ENCODE measurements around the gene ANKRD44.

ANKRD44 gene

DNA sequence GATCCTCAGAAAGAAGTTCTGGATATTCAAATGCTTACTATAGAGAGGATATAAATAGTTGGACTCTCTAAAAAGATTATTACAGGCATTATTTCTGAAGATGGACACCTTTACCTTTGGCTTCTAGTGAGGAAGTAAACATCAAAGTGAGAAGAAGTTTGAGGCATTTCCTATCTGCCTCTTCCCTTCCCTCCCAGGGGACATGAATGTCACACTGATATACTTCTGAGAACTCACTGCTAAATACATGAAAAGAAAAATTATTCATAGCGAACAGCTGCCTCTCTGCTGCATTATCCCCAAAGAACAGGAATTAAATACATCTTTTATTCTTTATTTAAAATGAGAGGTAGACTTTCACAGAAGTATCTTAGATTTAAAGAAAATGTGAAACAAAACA, 320.5 kb downstream of the ANKRD44 start:
- Histone ChIP-seq H3K9me3 (no peaks in the 10 kb centered on the region), H3K36me3 (replicated peaks) (no peaks in the 10 kb centered on the region), H3K4me3 (no peak overlapping the region), H3K27me3 (ENCODE audit: low read depth) (no peaks in the 10 kb centered on the region), H3K4me1 (peaks cover 34% of the 10 kb centered on the region)
- no peak for DNase-seq (ENCODE audit: low spot score in 2 of 2)
- in situ Hi-C loops (cut with MboI; ENCODE audit: low sequenced_read_pairs), result no loop called here

DNA sequence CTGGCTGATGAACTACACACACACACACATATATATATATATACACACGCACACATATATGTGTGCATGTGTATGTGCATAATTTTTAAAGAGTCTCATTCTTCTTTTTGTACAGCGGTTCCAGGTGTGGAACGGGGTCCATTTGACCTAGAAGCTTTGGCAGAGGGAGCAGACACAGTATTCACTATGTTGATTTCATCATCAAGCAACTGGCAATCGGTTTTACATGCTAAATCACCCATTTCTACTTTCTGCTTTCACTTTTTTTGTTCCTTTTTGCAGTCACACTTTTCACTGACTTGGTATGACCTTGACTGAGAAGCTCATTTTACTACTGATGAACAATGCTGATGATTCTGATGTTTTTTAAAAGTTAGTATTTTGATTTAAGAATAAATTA, 321.1 kb downstream of the ANKRD44 start:
- Histone ChIP-seq H3K4me1 (peaks cover 34% of the 10 kb centered on the region), H3K27me3 (ENCODE audit: low read depth) (no peaks in the 10 kb centered on the region), H3K4me3 (no peak overlapping the region), H3K9me3 (no peaks in the 10 kb centered on the region), H3K36me3 (replicated peaks) (no peaks in the 10 kb centered on the region)
- in situ Hi-C loops (cut with MboI; ENCODE audit: low sequenced_read_pairs), result no loop called here
- no peak for DNase-seq (ENCODE audit: low spot score in 2 of 2)

DNA sequence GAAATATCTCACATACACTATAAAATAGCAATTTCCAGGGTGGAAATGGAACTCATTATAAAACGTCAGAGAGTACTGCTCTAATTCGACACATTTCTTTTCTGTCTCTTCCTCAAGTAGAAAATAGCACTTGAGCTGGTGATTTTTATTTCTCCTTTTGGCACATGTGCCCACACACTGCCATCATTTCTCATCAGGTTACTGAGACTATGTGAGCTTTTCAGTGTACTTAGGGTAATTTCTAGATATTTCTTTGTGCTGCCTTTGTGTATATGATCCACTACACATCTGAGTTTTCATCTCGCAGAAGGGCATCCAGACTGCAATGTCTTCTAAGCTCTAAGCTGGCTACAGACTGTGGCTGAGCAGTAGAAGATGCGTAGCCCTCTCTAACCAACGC, 321.9 kb downstream of the ANKRD44 start:
- no peaks in the 10 kb centered on the region for H3K36me3 ChIP-seq (replicated peaks)
- no peaks in the 10 kb centered on the region for H3K9me3 ChIP-seq
- H3K4me1 ChIP-seq, result peaks cover 34% of the 10 kb centered on the region
- in situ Hi-C loops (cut with MboI; ENCODE audit: low sequenced_read_pairs), result no loop called here
- DNase-seq (ENCODE audit: low spot score in 2 of 2), result no peak
- no peaks in the 10 kb centered on the region for H3K27me3 ChIP-seq (ENCODE audit: low read depth)
- no peak overlapping the region for H3K4me3 ChIP-seq

DNA sequence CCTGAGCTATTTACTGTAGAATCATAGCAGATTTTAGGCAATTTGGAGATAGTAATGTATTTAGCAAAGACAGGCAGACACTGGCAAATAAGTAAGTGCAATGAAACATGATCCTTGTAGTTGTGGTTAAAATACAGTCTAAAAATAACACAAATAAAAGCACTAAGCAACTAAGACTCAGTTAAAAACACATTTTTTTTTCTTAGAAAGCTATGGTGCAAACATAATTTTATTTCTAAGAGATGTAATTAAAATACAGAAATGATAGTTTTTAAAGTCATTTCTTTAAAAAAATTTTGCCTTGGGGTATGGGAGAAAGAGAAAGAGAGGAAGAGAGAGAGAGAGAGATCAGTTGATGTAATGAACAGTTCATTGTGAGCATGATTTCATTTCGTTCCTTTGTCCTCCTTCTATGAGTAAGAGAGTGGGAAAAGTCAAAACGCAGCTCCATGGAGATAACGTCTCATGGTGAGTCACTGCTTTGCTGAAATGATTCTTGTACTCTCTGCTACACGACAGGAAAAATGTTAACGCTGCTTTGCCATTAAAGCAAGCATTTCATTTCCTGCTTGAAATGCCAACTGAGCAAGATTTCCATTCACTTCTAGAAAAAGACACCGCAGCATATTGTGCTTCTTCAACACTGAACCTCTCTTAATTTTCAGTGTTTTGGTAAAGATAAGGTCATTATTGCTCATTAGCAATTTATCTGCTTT, 322.8 kb downstream of the ANKRD44 start:
- Histone ChIP-seq H3K9me3 (no peaks in the 10 kb centered on the region), H3K36me3 (replicated peaks) (no peaks in the 10 kb centered on the region), H3K27me3 (ENCODE audit: low read depth) (no peaks in the 10 kb centered on the region), H3K4me3 (no peak overlapping the region), H3K4me1 (peaks cover 34% of the 10 kb centered on the region)
- in situ Hi-C loops (cut with MboI; ENCODE audit: low sequenced_read_pairs), result no loop called here
- DNase-seq (ENCODE audit: low spot score in 2 of 2), result peak; percentile 35 to 72

DNA sequence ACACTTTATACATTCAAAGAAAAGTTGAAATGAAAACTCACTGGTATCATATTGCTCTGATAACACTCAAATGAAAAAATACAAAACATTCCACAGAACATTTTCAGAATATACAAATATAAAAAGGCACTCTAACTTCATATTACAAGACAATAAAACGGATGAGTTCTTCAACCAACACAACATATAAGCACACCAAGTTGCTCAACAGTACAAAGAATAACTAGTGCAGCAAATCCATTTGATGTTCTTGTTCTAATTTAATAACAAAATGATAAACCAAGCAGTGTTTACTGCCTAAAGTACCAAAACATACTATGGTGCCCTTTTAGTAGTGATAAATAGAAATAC, 323.3 kb downstream of the ANKRD44 start:
- no peak for DNase-seq (ENCODE audit: low spot score in 2 of 2)
- in situ Hi-C loops (cut with MboI; ENCODE audit: low sequenced_read_pairs), result no loop called here
- no peak overlapping the region for H3K4me3 ChIP-seq
- H3K4me1 ChIP-seq, result peaks cover 34% of the 10 kb centered on the region
- H3K9me3 ChIP-seq, result no peaks in the 10 kb centered on the region
- no peaks in the 10 kb centered on the region for H3K36me3 ChIP-seq (replicated peaks)
- H3K27me3 ChIP-seq (ENCODE audit: low read depth), result no peaks in the 10 kb centered on the region

DNA sequence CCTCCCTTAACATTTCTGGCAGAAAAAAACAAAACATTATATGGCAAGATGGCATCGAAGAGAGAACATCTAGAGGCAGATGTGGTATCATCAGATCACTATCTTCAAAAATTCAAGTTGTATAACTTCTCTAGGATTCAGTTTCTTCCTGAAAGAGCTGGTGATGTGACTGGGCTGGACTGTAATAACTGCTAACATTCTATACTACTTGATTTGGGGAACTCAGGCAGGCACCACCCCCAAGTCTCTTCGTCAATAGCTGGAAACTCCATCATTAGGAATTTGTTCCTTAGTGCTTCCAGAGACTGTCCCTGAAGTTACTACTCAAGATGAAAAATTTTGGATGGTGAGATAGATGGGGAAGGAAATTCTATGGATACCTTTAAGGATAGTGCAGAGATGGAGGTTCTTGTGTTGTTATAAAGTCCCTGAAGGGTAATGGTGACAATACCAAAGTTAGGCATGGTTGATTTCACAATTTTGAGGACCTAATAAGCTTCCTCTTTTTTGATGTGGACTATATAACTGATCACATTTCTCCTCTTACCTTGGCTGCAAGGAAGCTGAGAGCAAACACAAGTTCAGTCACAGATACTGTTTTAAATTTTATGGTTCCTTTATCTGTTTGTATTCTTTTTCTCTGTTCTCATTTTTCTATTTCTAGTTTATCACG, 324.9 kb downstream of the ANKRD44 start:
- H3K4me1 ChIP-seq, result peaks cover 40% of the 10 kb centered on the region
- in situ Hi-C loops (cut with MboI; ENCODE audit: low sequenced_read_pairs), result no loop called here
- H3K4me3 ChIP-seq, result no peak overlapping the region
- no peaks in the 10 kb centered on the region for H3K36me3 ChIP-seq (replicated peaks)
- DNase-seq (ENCODE audit: low spot score in 2 of 2), result no peak
- no peaks in the 10 kb centered on the region for H3K27me3 ChIP-seq (ENCODE audit: low read depth)
- no peaks in the 10 kb centered on the region for H3K9me3 ChIP-seq

DNA sequence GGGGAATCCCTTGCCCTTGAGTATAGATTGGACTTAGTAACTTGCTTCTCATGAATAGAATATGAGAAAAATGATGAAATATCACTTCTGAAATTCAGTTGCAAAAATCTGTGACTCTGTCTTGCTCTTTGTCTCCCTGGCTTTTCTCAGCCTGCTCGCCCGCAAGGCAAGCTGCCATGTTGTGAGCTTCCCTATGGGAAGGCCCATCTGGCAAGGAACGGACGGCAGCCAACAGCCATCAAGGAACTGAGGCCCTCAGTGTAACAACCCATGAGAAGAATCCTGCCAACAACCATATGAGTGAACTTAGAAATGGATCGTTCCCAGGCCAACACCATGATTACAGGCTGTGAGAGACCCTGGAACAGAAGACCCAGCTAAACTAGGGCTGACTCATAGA, 325.7 kb downstream of the ANKRD44 start:
- no peak for DNase-seq (ENCODE audit: low spot score in 2 of 2)
- Histone ChIP-seq H3K4me3 (no peak overlapping the region), H3K4me1 (peaks cover 45% of the 10 kb centered on the region), H3K9me3 (no peaks in the 10 kb centered on the region), H3K36me3 (replicated peaks) (no peaks in the 10 kb centered on the region), H3K27me3 (ENCODE audit: low read depth) (no peaks in the 10 kb centered on the region)
- in situ Hi-C loops (cut with MboI; ENCODE audit: low sequenced_read_pairs), result no loop called here

DNA sequence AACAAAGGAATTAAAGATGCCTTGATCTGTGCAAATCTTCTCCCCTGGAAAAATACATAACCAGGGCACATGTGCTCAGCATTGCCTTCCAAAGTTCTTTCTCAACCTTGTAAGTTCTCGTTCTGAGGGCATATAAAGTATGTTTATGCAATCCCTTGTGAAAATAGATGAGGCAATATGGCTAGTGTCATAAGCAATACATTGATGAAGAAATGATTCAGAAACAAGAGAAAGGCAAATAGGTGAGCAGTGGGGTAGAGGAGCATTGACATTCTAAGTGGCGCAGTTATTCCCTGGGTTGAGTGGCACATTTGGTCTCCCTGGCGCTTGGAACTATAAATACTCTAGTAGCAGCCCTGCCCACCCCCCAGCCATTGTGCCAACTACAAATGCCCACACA, 326.6 kb downstream of the ANKRD44 start:
- in situ Hi-C loops (cut with MboI; ENCODE audit: low sequenced_read_pairs), result no loop called here
- no peak for DNase-seq (ENCODE audit: low spot score in 2 of 2)

DNA sequence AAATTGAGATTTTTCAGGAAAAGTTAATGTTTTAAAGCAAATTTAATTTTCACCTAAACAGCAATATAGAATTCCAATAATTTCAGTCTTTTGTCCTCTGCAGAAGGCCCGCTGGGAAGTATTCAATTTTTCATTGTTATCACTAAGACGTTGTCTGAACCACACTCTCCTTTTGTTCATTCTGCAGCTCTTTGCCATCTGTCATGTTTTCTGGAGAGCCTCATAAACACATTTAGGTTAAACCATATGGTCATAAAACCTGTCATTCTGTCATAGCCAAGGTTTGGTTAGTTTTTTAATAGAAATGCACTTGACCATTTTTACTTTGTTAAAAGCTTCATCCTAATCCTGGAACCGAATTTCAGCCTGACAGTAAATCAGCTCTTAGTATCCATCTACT, 330.1 kb downstream of the ANKRD44 start:
- Histone ChIP-seq H3K27me3 (ENCODE audit: low read depth) (no peaks in the 10 kb centered on the region), H3K4me1 (peaks cover 13% of the 10 kb centered on the region), H3K4me3 (no peak overlapping the region), H3K9me3 (no peaks in the 10 kb centered on the region), H3K36me3 (replicated peaks) (no peaks in the 10 kb centered on the region)
- peak; percentile 44 to 83 for DNase-seq (ENCODE audit: low spot score in 2 of 2)
- in situ Hi-C loops (cut with MboI; ENCODE audit: low sequenced_read_pairs), result no loop called here

More for the DNA sequence above, 326.6 kb downstream of the ANKRD44 start:
- Histone ChIP-seq H3K4me3 (no peak overlapping the region), H3K27me3 (ENCODE audit: low read depth) (no peaks in the 10 kb centered on the region), H3K36me3 (replicated peaks) (no peaks in the 10 kb centered on the region), H3K9me3 (no peaks in the 10 kb centered on the region), H3K4me1 (peaks cover 41% of the 10 kb centered on the region)

DNA sequence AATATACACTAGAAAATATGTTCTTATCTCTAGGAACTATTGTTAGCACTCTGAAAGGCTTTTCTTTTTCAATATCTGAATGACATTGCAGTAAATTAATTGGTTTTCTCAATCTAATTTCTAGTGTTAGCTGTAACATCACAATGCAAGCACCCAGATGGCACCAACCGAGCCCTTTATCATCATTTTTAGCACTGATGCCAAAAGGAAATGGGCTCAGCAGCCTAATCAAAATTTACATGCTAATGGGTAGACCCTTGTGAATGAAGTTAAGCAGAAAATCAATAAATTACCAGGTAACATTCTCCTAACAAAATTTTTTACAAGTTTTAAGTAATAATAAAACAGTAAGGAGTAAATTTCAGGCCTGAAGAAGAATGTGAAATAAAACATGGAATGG, 330.6 kb downstream of the ANKRD44 start:
- peaks cover 13% of the 10 kb centered on the region for H3K4me1 ChIP-seq
- DNase-seq (ENCODE audit: low spot score in 2 of 2), result peak; percentile 25 to 27
- no peaks in the 10 kb centered on the region for H3K9me3 ChIP-seq
- no peaks in the 10 kb centered on the region for H3K27me3 ChIP-seq (ENCODE audit: low read depth)
- H3K36me3 ChIP-seq (replicated peaks), result no peaks in the 10 kb centered on the region
- in situ Hi-C loops (cut with MboI; ENCODE audit: low sequenced_read_pairs), result no loop called here
- H3K4me3 ChIP-seq, result no peak overlapping the region

DNA sequence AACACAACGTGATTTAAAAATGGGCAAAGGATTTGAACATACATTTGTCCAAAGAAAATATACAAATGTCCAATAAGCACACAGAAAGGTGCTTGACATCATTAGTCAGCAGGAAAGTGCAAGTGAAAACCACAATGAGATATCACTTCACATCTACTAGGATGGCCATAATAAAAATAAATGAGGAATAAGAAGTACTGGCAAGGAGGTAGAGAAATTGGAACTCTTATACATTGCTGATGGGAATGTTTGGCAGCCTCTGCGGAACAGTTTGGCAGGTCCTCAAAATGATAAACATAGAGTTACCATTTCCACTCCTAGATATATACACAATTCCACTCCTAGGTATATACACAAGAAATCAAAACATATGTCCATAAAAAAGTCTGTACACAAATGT, 333.1 kb downstream of the ANKRD44 start:
- Histone ChIP-seq H3K4me3 (no peak overlapping the region), H3K9me3 (no peaks in the 10 kb centered on the region), H3K4me1 (peaks cover 13% of the 10 kb centered on the region), H3K27me3 (ENCODE audit: low read depth) (no peaks in the 10 kb centered on the region), H3K36me3 (replicated peaks) (no peaks in the 10 kb centered on the region)
- DNase-seq (ENCODE audit: low spot score in 2 of 2), result no peak
- in situ Hi-C loops (cut with MboI; ENCODE audit: low sequenced_read_pairs), result no loop called here

DNA sequence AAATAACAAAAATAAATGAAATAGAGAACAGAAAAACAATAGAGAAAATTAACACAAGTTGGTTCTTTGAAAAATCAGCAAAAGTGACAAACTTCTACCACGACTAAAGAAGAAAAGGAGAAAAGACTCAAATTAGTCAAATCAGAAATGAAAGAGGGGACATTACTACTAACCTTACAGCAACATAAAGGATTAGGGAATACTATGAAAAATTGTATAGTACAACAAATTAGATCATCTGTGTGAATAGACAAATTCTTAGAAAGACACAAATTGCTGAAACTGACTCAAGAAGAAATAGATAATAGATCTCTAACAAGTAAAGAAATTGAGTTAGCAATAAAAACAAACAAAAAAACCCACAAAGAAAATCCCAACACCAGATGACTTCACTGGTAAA, 335.6 kb downstream of the ANKRD44 start:
- Histone ChIP-seq H3K36me3 (replicated peaks) (no peaks in the 10 kb centered on the region), H3K27me3 (ENCODE audit: low read depth) (no peaks in the 10 kb centered on the region)
- in situ Hi-C loops (cut with MboI; ENCODE audit: low sequenced_read_pairs), result no loop called here

DNA sequence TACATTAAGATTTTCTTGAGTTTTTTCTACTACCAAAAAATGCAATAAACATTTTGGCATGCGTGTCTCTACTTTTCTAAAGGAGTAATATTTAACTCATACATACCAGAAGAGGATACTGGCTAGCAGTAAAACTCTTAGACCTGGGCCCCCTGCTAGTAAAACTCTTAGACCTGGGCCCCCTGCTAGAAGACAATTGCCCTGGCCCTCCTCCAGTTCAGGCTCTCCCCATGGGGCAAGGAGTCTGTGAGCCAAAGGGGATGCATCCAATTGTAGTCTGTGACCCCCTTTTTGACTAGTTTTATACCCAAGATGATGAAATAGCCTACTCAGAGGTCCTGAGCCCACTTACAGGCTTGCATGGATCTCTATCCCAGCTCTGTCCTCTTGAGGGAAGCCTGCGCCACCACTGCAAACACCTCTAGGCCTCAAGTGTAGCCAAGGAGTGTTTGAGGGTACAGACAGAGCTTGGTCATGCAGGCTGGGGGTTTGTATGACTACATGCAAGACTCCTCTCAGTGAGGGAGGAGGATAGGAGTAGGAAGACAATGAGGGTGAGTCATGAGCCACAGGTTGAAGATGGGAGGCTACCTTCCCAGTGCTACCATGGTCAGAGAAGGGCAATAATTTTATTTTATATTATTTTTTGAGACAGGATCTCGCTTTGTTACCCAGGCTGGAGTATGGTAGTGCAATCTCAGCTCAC, 338.9 kb downstream of the ANKRD44 start:
- no peaks in the 10 kb centered on the region for H3K27me3 ChIP-seq (ENCODE audit: low read depth)
- peaks cover 10% of the 10 kb centered on the region for H3K9me3 ChIP-seq
- peaks cover 9% of the 10 kb centered on the region for H3K4me1 ChIP-seq
- no peaks in the 10 kb centered on the region for H3K36me3 ChIP-seq (replicated peaks)
- H3K4me3 ChIP-seq, result no peak overlapping the region
- no peak for DNase-seq (ENCODE audit: low spot score in 2 of 2)
- in situ Hi-C loops (cut with MboI; ENCODE audit: low sequenced_read_pairs), result no loop called here

More for the DNA sequence above, 335.6 kb downstream of the ANKRD44 start:
- no peaks in the 10 kb centered on the region for H3K9me3 ChIP-seq
- H3K4me3 ChIP-seq, result no peak overlapping the region
- peaks cover 3% of the 10 kb centered on the region; the same call in 1 of the 2 replicates for H3K4me1 ChIP-seq
- no peak for DNase-seq (ENCODE audit: low spot score in 2 of 2)

DNA sequence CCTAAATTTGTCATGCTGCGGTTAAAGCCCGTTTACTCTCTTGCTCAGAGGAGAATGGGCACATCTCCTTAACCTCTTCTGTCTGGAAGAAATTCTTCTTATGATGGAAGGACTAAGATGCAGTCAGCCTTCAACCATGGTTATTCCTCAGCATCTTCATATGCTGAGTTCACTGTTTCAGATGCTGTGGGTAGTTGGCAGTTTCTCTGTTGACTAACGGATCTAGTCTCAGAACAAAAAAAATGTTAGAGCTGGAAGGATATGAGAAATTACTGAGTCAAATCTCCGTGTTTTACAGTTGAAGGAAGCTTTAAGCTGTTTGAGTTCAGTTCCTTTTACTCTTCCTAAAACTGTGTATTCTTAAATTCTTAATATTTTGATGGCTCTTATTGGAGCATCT, 340.5 kb downstream of the ANKRD44 start:
- in situ Hi-C loops (cut with MboI; ENCODE audit: low sequenced_read_pairs), result no loop called here
- Histone ChIP-seq H3K4me3 (no peak overlapping the region), H3K9me3 (peaks cover 10% of the 10 kb centered on the region), H3K27me3 (ENCODE audit: low read depth) (no peaks in the 10 kb centered on the region), H3K36me3 (replicated peaks) (no peaks in the 10 kb centered on the region), H3K4me1 (peaks cover 16% of the 10 kb centered on the region)
- DNase-seq (ENCODE audit: low spot score in 2 of 2), result no peak
